ENCODE measurements around the gene ABCA5.

ABCA5 gene

GRCh38 chr17:69236464-69236863 lies 90.5 kb downstream of the ABCA5 start:
- H3K9ac ChIP-seq (ENCODE audit: low read length) = no peak overlapping the region
- no peak overlapping the region for H3K4me3 ChIP-seq (ENCODE audit: low read length)
- H4K20me1 ChIP-seq (ENCODE audit: insufficient read depth, low read length) = no peaks in the 10 kb centered on the region
- no peaks in the 10 kb centered on the region for H3K79me2 ChIP-seq (ENCODE audit: low read length)
- H3K4me2 ChIP-seq (ENCODE audit: low read depth, low read length) = no peak overlapping the region
- H3K4me1 ChIP-seq (ENCODE audit: low read length) = no peaks in the 10 kb centered on the region
- DNase-seq = no peak
- H3K9me2 ChIP-seq (replicated peaks; ENCODE audit: insufficient read depth, low read length) = no peaks in the 10 kb centered on the region
- no peak overlapping the region for H2AFZ ChIP-seq (ENCODE audit: low read length)
- no peak for TF ChIP-seq EZH2phosphoT487 (IDR thresholded peaks at IDR 0.05; ENCODE audit: low read length)
- no peak for TF ChIP-seq EZH2 (optimal IDR thresholded peaks at IDR 0.05; ENCODE audit: low read depth, low read length)
- TF ChIP-seq CTCF (IDR thresholded peaks at IDR 0.05; ENCODE audit: low read length) = no peak
- no peaks in the 10 kb centered on the region for H3K36me3 ChIP-seq (replicated peaks; ENCODE audit: insufficient read depth, low read length)
- no peak overlapping the region for H3K27ac ChIP-seq (ENCODE audit: low read length)
- no peaks in the 10 kb centered on the region for H3K27me3 ChIP-seq (replicated peaks; ENCODE audit: insufficient read depth, low read length)
- H3F3A ChIP-seq (ENCODE audit: insufficient read depth, low read length) = no peaks in the 10 kb centered on the region
- H3K9me3 ChIP-seq (replicated peaks; ENCODE audit: insufficient read depth, low read length) = no peaks in the 10 kb centered on the region

GRCh38 chr17:69235338-69236058 lies 91.4 kb downstream of the ABCA5 start:
- Histone ChIP-seq H3K36me3 (replicated peaks; ENCODE audit: insufficient read depth, low read length) (no peaks in the 10 kb centered on the region), H3K4me3 (ENCODE audit: low read length) (no peak overlapping the region), H2AFZ (ENCODE audit: low read length) (no peak overlapping the region), H3K27ac (ENCODE audit: low read length) (no peak overlapping the region), H3K79me2 (ENCODE audit: low read length) (no peaks in the 10 kb centered on the region), H4K20me1 (ENCODE audit: insufficient read depth, low read length) (no peaks in the 10 kb centered on the region), H3K4me1 (ENCODE audit: low read length) (no peaks in the 10 kb centered on the region), H3F3A (ENCODE audit: insufficient read depth, low read length) (no peaks in the 10 kb centered on the region), H3K9ac (ENCODE audit: low read length) (no peak overlapping the region), H3K9me3 (replicated peaks; ENCODE audit: insufficient read depth, low read length) (no peaks in the 10 kb centered on the region), H3K27me3 (replicated peaks; ENCODE audit: insufficient read depth, low read length) (no peaks in the 10 kb centered on the region), H3K9me2 (replicated peaks; ENCODE audit: insufficient read depth, low read length) (no peaks in the 10 kb centered on the region), H3K4me2 (ENCODE audit: low read depth, low read length) (no peak overlapping the region)
- TF ChIP-seq EZH2phosphoT487 (IDR thresholded peaks at IDR 0.05; ENCODE audit: low read length) (no peak), EZH2 (optimal IDR thresholded peaks at IDR 0.05; ENCODE audit: low read depth, low read length) (no peak), CTCF (IDR thresholded peaks at IDR 0.05; ENCODE audit: low read length) (peak; percentile 81)
- peak; percentile 78 for DNase-seq

GRCh38 chr17:69232650-69233049 lies 94.3 kb downstream of the ABCA5 start:
- no peaks in the 10 kb centered on the region for H3K27me3 ChIP-seq (replicated peaks; ENCODE audit: insufficient read depth, low read length)
- no peak overlapping the region for H3K27ac ChIP-seq (ENCODE audit: low read length)
- DNase-seq = no peak
- H3K4me3 ChIP-seq (ENCODE audit: low read length) = no peak overlapping the region
- H4K20me1 ChIP-seq (ENCODE audit: insufficient read depth, low read length) = no peaks in the 10 kb centered on the region
- no peaks in the 10 kb centered on the region for H3K4me1 ChIP-seq (ENCODE audit: low read length)
- H3K4me2 ChIP-seq (ENCODE audit: low read depth, low read length) = no peak overlapping the region
- H2AFZ ChIP-seq (ENCODE audit: low read length) = no peak overlapping the region
- TF ChIP-seq CTCF (IDR thresholded peaks at IDR 0.05; ENCODE audit: low read length) (no peak), EZH2phosphoT487 (IDR thresholded peaks at IDR 0.05; ENCODE audit: low read length) (no peak), EZH2 (optimal IDR thresholded peaks at IDR 0.05; ENCODE audit: low read depth, low read length) (no peak)
- H3K36me3 ChIP-seq (replicated peaks; ENCODE audit: insufficient read depth, low read length) = no peaks in the 10 kb centered on the region
- no peaks in the 10 kb centered on the region for H3K79me2 ChIP-seq (ENCODE audit: low read length)
- no peaks in the 10 kb centered on the region for H3F3A ChIP-seq (ENCODE audit: insufficient read depth, low read length)
- no peaks in the 10 kb centered on the region for H3K9me2 ChIP-seq (replicated peaks; ENCODE audit: insufficient read depth, low read length)
- H3K9ac ChIP-seq (ENCODE audit: low read length) = no peak overlapping the region
- H3K9me3 ChIP-seq (replicated peaks; ENCODE audit: insufficient read depth, low read length) = no peaks in the 10 kb centered on the region
